DOHH2 (cell line): ENCODE data around the gene IPO11.

Experiments used
- H3F3A ChIP-seq: fragments of 200-600 bp; sonication (generic), shearing (Covaris generic); 2 replicates; pipeline ENCODE4 v1.6.0; 2016; ENCODE audit warnings: antibody characterized with exemption, mild to moderate bottlenecking; ENCODE audit not compliant: control insufficient read depth, insufficient read depth
- H3K27ac ChIP-seq: fragments of 200-600 bp; sonication (generic); 2 replicates; pipeline ENCODE4 v1.5.1; 2014; ENCODE audit warnings: low read depth, mild to moderate bottlenecking, low read length, moderate library complexity
- H3K27me3 ChIP-seq: fragments of 200-600 bp; sonication (generic); 2 replicates; pipeline ENCODE4 v1.6.1; 2014; ENCODE audit warnings: mild to moderate bottlenecking, low read length, mixed read lengths; ENCODE audit not compliant: control insufficient read depth
- H3K36me3 ChIP-seq: fragments of 200-600 bp; sonication (generic); 2 replicates; pipeline ENCODE4 v1.6.1; 2014; ENCODE audit warnings: mild to moderate bottlenecking, low read length, moderate library complexity, mixed read lengths; ENCODE audit not compliant: control insufficient read depth
- H3K4me1 ChIP-seq: fragments of 200-600 bp; sonication (generic); 2 replicates; pipeline ENCODE4 v1.6.1; 2014; ENCODE audit warnings: mild to moderate bottlenecking, low read length, mixed read lengths; ENCODE audit not compliant: control insufficient read depth
- H3K4me2 ChIP-seq: fragments of 200-600 bp; sonication (generic); 2 replicates; pipeline ENCODE4 v1.6.0; 2014; ENCODE audit warnings: mild to moderate bottlenecking, low read length, moderate library complexity
- H3K4me3 ChIP-seq: fragments of 200-600 bp; sonication (generic); 2 replicates; pipeline ENCODE4 v1.5.1; 2014; ENCODE audit warnings: mild to moderate bottlenecking, low read length, mixed read lengths
- H3K79me2 ChIP-seq: fragments of 200-600 bp; sonication (generic); 2 replicates; pipeline ENCODE4 v1.6.1; 2014; ENCODE audit warnings: mild to moderate bottlenecking, low read length, mixed read lengths; ENCODE audit not compliant: control insufficient read depth
- H3K9me2 ChIP-seq: fragments of 200-600 bp; sonication (generic); replicated peaks from 2 replicates; pipeline ENCODE4 v1.6.1; 2014; ENCODE audit warnings: mild to moderate bottlenecking, low read length, mixed read lengths; ENCODE audit not compliant: control insufficient read depth
- H3K9me3 ChIP-seq: fragments of 200-600 bp; sonication (generic); 2 replicates; pipeline ENCODE4 v1.6.1; 2014; ENCODE audit warnings: antibody characterized with exemption, low read length, mixed read lengths; ENCODE audit not compliant: control insufficient read depth, insufficient read depth
- H4K20me1 ChIP-seq: fragments of 200-600 bp; sonication (generic); 2 replicates; pipeline ENCODE4 v1.6.0; 2014; ENCODE audit warnings: low read depth, mild to moderate bottlenecking, antibody characterized with exemption, low read length, moderate library complexity; ENCODE audit not compliant: control insufficient read depth, insufficient read depth
- EZH2phosphoT487 ChIP-seq: fragments of 200-600 bp; sonication (generic); IDR thresholded peaks from 2 replicates; pipeline ENCODE4 v1.6.1; 2017; ENCODE audit warnings: borderline replicate concordance, mild to moderate bottlenecking, antibody characterized with exemption, low read length, moderate library complexity, mixed read lengths
- TF ChIP-seq, protein P1 (sequence below): fragments of 200-600 bp; sonication (generic); IDR thresholded peaks from one replicate; pipeline ENCODE4 v1.5.1; 2014; ENCODE audit warnings: antibody characterized with exemption, mild to moderate bottlenecking, low read depth, low read length; ENCODE audit not compliant: poor library complexity, severe bottlenecking

Gene IPO11

DNA sequence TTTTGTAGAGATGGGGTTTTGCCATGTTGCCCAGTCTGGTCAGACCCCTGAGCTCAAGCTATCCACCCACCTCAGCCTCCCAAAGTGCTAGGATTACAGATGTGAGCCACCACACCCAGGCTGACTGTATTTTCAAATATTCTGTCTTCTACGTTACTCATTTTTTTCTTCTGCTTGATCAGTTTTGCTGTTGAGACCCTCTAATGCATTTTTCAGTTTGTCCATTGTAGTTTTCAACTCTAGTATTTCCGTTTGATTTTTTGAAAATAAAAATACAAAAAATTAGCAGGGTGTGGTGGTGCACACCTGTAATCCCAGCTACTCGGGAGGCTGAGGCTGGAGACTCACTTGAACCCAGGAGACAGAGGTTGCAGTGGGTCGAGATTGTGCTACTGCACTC lies 155.6 kb downstream of the IPO11 start:
- Histone ChIP-seq H3F3A (no peaks in the 10 kb centered on the region), H3K27ac (no peak overlapping the region), H3K79me2 (no peaks in the 10 kb centered on the region), H3K36me3 (peaks cover 30% of the 10 kb centered on the region), H3K4me2 (no peak overlapping the region), H3K9me3 (no peaks in the 10 kb centered on the region), H3K4me1 (no peaks in the 10 kb centered on the region), H4K20me1 (no peaks in the 10 kb centered on the region), H3K27me3 (no peaks in the 10 kb centered on the region), H3K9me2 (no peaks in the 10 kb centered on the region), H3K4me3 (no peak overlapping the region)
- TF ChIP-seq, protein P1, sequence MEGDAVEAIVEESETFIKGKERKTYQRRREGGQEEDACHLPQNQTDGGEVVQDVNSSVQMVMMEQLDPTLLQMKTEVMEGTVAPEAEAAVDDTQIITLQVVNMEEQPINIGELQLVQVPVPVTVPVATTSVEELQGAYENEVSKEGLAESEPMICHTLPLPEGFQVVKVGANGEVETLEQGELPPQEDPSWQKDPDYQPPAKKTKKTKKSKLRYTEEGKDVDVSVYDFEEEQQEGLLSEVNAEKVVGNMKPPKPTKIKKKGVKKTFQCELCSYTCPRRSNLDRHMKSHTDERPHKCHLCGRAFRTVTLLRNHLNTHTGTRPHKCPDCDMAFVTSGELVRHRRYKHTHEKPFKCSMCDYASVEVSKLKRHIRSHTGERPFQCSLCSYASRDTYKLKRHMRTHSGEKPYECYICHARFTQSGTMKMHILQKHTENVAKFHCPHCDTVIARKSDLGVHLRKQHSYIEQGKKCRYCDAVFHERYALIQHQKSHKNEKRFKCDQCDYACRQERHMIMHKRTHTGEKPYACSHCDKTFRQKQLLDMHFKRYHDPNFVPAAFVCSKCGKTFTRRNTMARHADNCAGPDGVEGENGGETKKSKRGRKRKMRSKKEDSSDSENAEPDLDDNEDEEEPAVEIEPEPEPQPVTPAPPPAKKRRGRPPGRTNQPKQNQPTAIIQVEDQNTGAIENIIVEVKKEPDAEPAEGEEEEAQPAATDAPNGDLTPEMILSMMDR: no peak
- TF ChIP-seq EZH2phosphoT487: no peak

- Histone ChIP-seq H3F3A (no peaks in the 10 kb centered on the region), H3K27ac (no peak overlapping the region), H4K20me1 (no peaks in the 10 kb centered on the region), H3K4me2 (no peak overlapping the region), H3K9me3 (no peaks in the 10 kb centered on the region), H3K36me3 (peaks cover 30% of the 10 kb centered on the region), H3K79me2 (no peaks in the 10 kb centered on the region), H3K4me3 (no peak overlapping the region), H3K9me2 (no peaks in the 10 kb centered on the region), H3K27me3 (no peaks in the 10 kb centered on the region), H3K4me1 (no peaks in the 10 kb centered on the region)
- TF ChIP-seq, protein P1: no peak
- TF ChIP-seq EZH2phosphoT487: no peak
Observed at GRCh38 chr5:62568800-62569432, 156.4 kb downstream of the IPO11 start.

DNA sequence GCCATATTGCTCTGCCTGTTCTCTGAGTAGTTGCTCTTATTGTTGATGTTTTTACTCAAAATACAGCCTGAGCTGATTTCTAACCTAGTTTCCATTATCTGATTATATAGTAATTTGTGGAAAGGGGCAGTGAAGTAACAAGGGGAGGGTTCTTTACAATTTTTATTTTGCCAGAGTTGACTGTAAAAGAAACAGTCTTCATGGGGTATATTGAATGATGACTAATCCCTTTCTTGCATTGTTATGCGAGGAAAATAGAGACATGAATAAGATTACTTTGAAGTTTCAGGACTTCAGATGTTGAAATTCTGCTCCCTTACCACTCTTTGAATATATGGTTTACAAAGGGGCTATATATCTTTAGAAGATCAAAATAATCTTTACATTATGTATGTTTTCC lies 156.9 kb downstream of the IPO11 start:
- TF ChIP-seq EZH2phosphoT487: no peak
- TF ChIP-seq, protein P1: no peak
- H3K27me3 ChIP-seq: no peaks in the 10 kb centered on the region
- no peaks in the 10 kb centered on the region for H3K9me3 ChIP-seq
- H3K4me2 ChIP-seq: no peak overlapping the region
- H3K4me3 ChIP-seq: no peak overlapping the region
- no peaks in the 10 kb centered on the region for H4K20me1 ChIP-seq
- no peaks in the 10 kb centered on the region for H3K9me2 ChIP-seq
- no peaks in the 10 kb centered on the region for H3F3A ChIP-seq
- peaks cover 29% of the 10 kb centered on the region for H3K36me3 ChIP-seq
- H3K27ac ChIP-seq: no peak overlapping the region
- no peaks in the 10 kb centered on the region for H3K4me1 ChIP-seq
- H3K79me2 ChIP-seq: no peaks in the 10 kb centered on the region
